ENCODE measurements around the gene LIN37.

- TF ChIP-seq, protein P1, sequence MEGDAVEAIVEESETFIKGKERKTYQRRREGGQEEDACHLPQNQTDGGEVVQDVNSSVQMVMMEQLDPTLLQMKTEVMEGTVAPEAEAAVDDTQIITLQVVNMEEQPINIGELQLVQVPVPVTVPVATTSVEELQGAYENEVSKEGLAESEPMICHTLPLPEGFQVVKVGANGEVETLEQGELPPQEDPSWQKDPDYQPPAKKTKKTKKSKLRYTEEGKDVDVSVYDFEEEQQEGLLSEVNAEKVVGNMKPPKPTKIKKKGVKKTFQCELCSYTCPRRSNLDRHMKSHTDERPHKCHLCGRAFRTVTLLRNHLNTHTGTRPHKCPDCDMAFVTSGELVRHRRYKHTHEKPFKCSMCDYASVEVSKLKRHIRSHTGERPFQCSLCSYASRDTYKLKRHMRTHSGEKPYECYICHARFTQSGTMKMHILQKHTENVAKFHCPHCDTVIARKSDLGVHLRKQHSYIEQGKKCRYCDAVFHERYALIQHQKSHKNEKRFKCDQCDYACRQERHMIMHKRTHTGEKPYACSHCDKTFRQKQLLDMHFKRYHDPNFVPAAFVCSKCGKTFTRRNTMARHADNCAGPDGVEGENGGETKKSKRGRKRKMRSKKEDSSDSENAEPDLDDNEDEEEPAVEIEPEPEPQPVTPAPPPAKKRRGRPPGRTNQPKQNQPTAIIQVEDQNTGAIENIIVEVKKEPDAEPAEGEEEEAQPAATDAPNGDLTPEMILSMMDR (IDR thresholded peaks at IDR 0.05): no peak
- no peak for TF ChIP-seq POLR2AphosphoS5 (IDR thresholded peaks at IDR 0.05)
Measured at GRCh38 chr19:35792312-35792711, 43.9 kb downstream of the LIN37 start.

All from breast epithelium (tissue), 3 donors.